Smooth muscle cell (in vitro differentiated cells): ENCODE data around the gene ZNF564. TPM values are rescaled to one million over a fixed set of nuclear protein-coding genes. Genes with fewer than 3 reads are reported as not detected.

Experiments used
- DNase-seq: peaks from one replicate; lab custom pipeline; 2025; ENCODE audit not compliant: unreplicated experiment; lab: John Stamatoyannopoulos, UW
- H2AFZ ChIP-seq: fragments of 200-600 bp; sonication (generic); 2 replicates; pipeline ENCODE4 v1.6.0; 2016; ENCODE audit warnings: antibody characterized with exemption, low read depth, mild to moderate bottlenecking
- H3F3A ChIP-seq: fragments of 200-600 bp; sonication (generic); 2 replicates; pipeline ENCODE4 v1.6.0; 2017; ENCODE audit warnings: antibody characterized with exemption, low read depth
- H3K27ac ChIP-seq: fragments of 200-600 bp; sonication (generic); 2 replicates; pipeline ENCODE4 v1.5.1; 2016; ENCODE audit warnings: low read depth, mild to moderate bottlenecking
- H3K27me3 ChIP-seq: fragments of 200-600 bp; sonication (generic); 2 replicates; pipeline ENCODE4 v1.6.1; 2016; ENCODE audit warnings: low read depth, mild to moderate bottlenecking
- H3K36me3 ChIP-seq: fragments of 200-600 bp; sonication (generic); 2 replicates; pipeline ENCODE4 v1.5.1; 2016; ENCODE audit warnings: low read depth
- H3K4me1 ChIP-seq: fragments of 200-600 bp; sonication (generic); 2 replicates; pipeline ENCODE4 v1.5.1; 2016; ENCODE audit warnings: low read depth
- H3K4me2 ChIP-seq: fragments of 200-600 bp; sonication (generic); 2 replicates; pipeline ENCODE4 v1.6.0; 2016; ENCODE audit warnings: mild to moderate bottlenecking
- H3K4me3 ChIP-seq: fragments of 200-600 bp; sonication (generic); 2 replicates; pipeline ENCODE4 v1.5.1; 2016; ENCODE audit warnings: mild to moderate bottlenecking
- H3K79me2 ChIP-seq: fragments of 200-600 bp; sonication (generic); 2 replicates; pipeline ENCODE4 v1.6.0; 2016; ENCODE audit warnings: low read depth, mild to moderate bottlenecking
- H3K9ac ChIP-seq: fragments of 200-600 bp; sonication (generic); 2 replicates; pipeline ENCODE4 v1.6.0; 2016; ENCODE audit warnings: low read depth
- H3K9me3 ChIP-seq: fragments of 200-600 bp; sonication (generic); replicated peaks from 2 replicates; pipeline ENCODE4 v1.5.1; 2016; ENCODE audit warnings: low read depth
- H4K20me1 ChIP-seq: fragments of 200-600 bp; sonication (generic); 2 replicates; pipeline ENCODE4 v1.6.0; 2016; ENCODE audit warnings: low read depth
- WGBS: methylation state at CpG from one replicate; pipeline ENCODE4 v1.1.7; 2016; ENCODE audit warnings: low lambda C conversion rate; 5-methylcytosine and 5-hydroxymethylcytosine counted together
- polyA plus RNA-seq: library from polyadenylated mRNA; unstranded; fragments of >200 nt; fragmentation: Nextera tagmentation; extraction: Ambion mirVana; gene quantifications from 2 replicates; pipeline ENCODE4 v1.2.1, GENCODE V29; 2016
- small RNA-seq: library from RNA; depleted of rRNA; stranded (forward); fragments of <200 nt; gene quantifications from one replicate; pipeline ENCODE3, GENCODE V24; 2014
- total RNA-seq: library from RNA; depleted of rRNA; stranded (reverse); fragments of >200 nt; gene quantifications from 2 replicates; pipeline ENCODE4 v1.2.3, GENCODE V29; 2014
- TF ChIP-seq, protein P1 (sequence below): fragments of 200-600 bp; sonication (generic); IDR thresholded peaks from 2 replicates; pipeline ENCODE4 v1.5.1; 2017; ENCODE audit warnings: borderline replicate concordance, mild to moderate bottlenecking, antibody characterized with exemption; ENCODE audit not compliant: insufficient read depth, poor library complexity, severe bottlenecking

ZNF564 gene
- total and polyA plus RNA-seq, 2 experiments from 2014 or later, result 3.6 to 6.9 TPM

DNA sequence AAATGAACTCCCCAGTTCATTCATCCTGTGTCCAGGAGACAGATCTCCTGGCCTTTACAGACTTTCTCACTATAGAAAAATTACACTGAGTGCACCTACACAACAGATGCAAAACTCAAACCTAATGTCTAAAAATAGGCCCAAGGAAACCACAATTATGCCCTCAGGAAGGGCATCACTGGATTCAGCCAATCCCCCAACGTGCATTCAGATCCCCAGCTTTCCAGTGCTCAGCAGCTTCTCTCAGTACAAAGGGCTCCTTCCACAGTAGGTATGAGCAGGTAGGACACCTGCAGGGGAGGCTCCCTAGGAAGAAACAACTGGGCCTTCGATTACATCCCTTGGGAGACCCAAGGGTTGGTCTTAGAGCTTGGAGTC lies 68.8 kb downstream of the ZNF564 start:
- H3F3A ChIP-seq, result no peaks in the 10 kb centered on the region
- H3K27me3 ChIP-seq, result no peaks in the 10 kb centered on the region
- H3K4me1 ChIP-seq, result peaks cover 16% of the 10 kb centered on the region
- H3K4me2 ChIP-seq, result no peak overlapping the region
- TF ChIP-seq, protein P1, sequence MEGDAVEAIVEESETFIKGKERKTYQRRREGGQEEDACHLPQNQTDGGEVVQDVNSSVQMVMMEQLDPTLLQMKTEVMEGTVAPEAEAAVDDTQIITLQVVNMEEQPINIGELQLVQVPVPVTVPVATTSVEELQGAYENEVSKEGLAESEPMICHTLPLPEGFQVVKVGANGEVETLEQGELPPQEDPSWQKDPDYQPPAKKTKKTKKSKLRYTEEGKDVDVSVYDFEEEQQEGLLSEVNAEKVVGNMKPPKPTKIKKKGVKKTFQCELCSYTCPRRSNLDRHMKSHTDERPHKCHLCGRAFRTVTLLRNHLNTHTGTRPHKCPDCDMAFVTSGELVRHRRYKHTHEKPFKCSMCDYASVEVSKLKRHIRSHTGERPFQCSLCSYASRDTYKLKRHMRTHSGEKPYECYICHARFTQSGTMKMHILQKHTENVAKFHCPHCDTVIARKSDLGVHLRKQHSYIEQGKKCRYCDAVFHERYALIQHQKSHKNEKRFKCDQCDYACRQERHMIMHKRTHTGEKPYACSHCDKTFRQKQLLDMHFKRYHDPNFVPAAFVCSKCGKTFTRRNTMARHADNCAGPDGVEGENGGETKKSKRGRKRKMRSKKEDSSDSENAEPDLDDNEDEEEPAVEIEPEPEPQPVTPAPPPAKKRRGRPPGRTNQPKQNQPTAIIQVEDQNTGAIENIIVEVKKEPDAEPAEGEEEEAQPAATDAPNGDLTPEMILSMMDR, result no peak
- no peak overlapping the region for H3K9ac ChIP-seq
- H3K4me3 ChIP-seq, result no peak overlapping the region
- no peak overlapping the region for H2AFZ ChIP-seq
- WGBS, result 74% methylated on average over 2 of the region's 2 CpGs
- no peak for DNase-seq
- no peaks in the 10 kb centered on the region for H3K36me3 ChIP-seq
- no peak overlapping the region for H3K27ac ChIP-seq
- H3K9me3 ChIP-seq, result no peaks in the 10 kb centered on the region
- peaks cover 62% of the 10 kb centered on the region for H3K79me2 ChIP-seq
- peaks cover 28% of the 10 kb centered on the region for H4K20me1 ChIP-seq

DNA sequence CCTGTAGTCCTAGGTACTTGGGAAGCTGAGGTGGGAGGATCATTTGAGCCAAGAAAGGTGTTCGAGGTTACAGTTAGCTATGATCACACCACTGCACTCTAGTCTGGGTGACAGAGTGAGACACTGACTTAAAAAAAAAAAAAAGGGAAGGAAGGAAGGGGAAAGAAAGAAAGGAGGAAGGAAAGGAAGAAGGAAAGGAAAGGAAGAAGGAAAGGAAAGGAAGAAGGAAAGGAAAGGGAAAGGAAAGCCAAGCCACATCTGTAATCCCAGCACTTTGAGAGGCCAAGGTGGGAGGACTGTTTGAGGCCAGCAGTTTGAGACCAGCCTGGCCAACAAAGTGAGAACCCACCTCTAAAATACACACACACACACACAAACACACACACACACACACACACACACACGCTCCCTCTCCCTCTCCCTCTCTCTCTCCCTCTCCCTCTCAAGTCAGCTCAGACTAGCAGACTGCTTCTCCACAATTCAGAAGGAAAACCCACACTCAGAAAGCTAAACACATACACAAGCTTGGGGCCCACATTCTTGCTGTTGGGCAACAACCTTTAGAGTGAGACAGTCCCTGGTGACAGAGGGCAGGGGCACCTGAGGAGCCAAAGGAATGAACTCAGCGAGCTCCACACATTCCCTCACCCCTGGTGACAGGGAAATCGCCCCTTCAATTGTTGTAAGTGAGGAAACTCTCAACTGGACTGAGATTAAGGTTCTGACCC lies 69.3 kb downstream of the ZNF564 start:
- no peaks in the 10 kb centered on the region for H3K9me3 ChIP-seq
- H3K27ac ChIP-seq, result no peak overlapping the region
- H3K4me1 ChIP-seq, result peaks cover 16% of the 10 kb centered on the region
- H3K4me3 ChIP-seq, result no peak overlapping the region
- no peak overlapping the region for H3K9ac ChIP-seq
- TF ChIP-seq, protein P1, result no peak
- H3K27me3 ChIP-seq, result no peaks in the 10 kb centered on the region
- peaks cover 28% of the 10 kb centered on the region for H4K20me1 ChIP-seq
- H3K4me2 ChIP-seq, result no peak overlapping the region
- WGBS, result 97% methylated on average over 4 of the region's 4 CpGs
- no peaks in the 10 kb centered on the region for H3F3A ChIP-seq
- no peak for DNase-seq
- no peak overlapping the region for H2AFZ ChIP-seq
- H3K79me2 ChIP-seq, result peaks cover 66% of the 10 kb centered on the region
- no peaks in the 10 kb centered on the region for H3K36me3 ChIP-seq

DNA sequence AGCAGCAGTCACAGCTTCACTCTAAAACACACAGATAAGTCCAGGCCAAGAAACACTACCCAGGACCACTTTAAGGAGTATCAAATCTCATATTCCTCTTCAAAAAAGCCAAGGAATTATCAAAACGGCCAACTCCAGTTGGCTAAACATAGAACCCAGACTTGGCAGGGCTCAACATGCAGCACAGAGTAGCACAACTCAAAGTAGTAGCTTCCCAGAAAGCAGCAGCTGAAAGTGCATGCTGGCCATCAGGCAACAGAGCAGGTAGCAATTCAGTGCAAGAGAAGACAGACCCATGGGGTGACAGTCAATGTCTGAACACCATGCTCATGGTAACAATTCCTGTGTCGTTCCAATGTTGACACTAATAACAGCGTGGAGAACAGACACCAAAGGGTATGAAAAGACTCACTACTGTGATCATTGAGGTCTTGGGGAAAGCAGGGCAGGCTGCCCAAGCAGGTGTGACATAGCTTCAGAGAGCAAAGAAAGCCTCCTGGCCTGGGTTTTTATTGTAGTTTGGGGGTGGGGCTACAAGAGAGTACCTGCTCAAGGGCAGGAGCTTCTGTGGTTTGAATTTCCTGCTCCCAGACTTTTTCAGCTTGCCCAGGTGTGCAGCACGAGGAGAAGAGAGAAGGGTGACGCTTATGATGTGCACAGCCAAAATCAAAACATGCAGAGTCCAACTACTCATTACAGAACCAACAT lies 72.9 kb downstream of the ZNF564 start:
- H4K20me1 ChIP-seq, result peaks cover 23% of the 10 kb centered on the region
- H3K9me3 ChIP-seq, result peaks cover 4% of the 10 kb centered on the region
- H3K79me2 ChIP-seq, result peaks cover 88% of the 10 kb centered on the region
- no peak overlapping the region for H3K4me3 ChIP-seq
- H3K27ac ChIP-seq, result no peak overlapping the region
- H3K9ac ChIP-seq, result no peak overlapping the region
- H3K4me2 ChIP-seq, result no peak overlapping the region
- TF ChIP-seq, protein P1, result no peak
- no peaks in the 10 kb centered on the region for H3K36me3 ChIP-seq
- no peak for DNase-seq
- no peak overlapping the region for H2AFZ ChIP-seq
- H3F3A ChIP-seq, result no peaks in the 10 kb centered on the region
- H3K27me3 ChIP-seq, result no peaks in the 10 kb centered on the region
- WGBS, result 69% methylated on average over 5 of the region's 5 CpGs
- peaks cover 2% of the 10 kb centered on the region for H3K4me1 ChIP-seq

Small RNAs within 50 kb of the gene (small RNA-seq; reads per million reads assigned to genes)
- not detected for gene MTCO1P27
- 0.11 reads per million for gene PPIAP20

Other genes starting within 250 kb of the ZNF564 start
- gene ZNF563, start 217.8 kb downstream of the ZNF564 start, total RNA-seq, result 2.2 and 6.7 TPM in 2 replicates
- 1.1 and 2.9 TPM in 2 replicates for gene ZNF563, start 217.8 kb downstream of the ZNF564 start, polyA plus RNA-seq
- gene ZNF442, start 185.8 kb downstream of the ZNF564 start, total RNA-seq, result 0.40 and 12.9 TPM in 2 replicates
- gene ZNF442, start 185.8 kb downstream of the ZNF564 start, polyA plus RNA-seq, result 0.06 and 0.54 TPM in 2 replicates
- gene ZNF799, start 150.2 kb downstream of the ZNF564 start, total RNA-seq, result 3.6 and 5.9 TPM in 2 replicates
- gene ZNF799, start 150.2 kb downstream of the ZNF564 start, polyA plus RNA-seq, result 0.93 and 1.8 TPM in 2 replicates
- gene ZNF443, start 110.5 kb downstream of the ZNF564 start, total RNA-seq, result 2.4 and 4.1 TPM in 2 replicates
- 0.73 and 3.7 TPM in 2 replicates for gene ZNF443, start 110.5 kb downstream of the ZNF564 start, polyA plus RNA-seq
- gene ZNF709, start 66.7 kb downstream of the ZNF564 start, total RNA-seq, result 1.2 and 4.0 TPM in 2 replicates
- 0.29 and 1.4 TPM in 2 replicates for gene ZNF709, start 66.7 kb downstream of the ZNF564 start, polyA plus RNA-seq
- gene ZNF490, start 59.3 kb upstream of the ZNF564 start, total RNA-seq, result 3.8 and 7.1 TPM in 2 replicates
- gene ZNF490, start 59.3 kb upstream of the ZNF564 start, polyA plus RNA-seq, result 1.1 and 1.4 TPM in 2 replicates
- 17.4 and 25.9 TPM in 2 replicates for gene ZNF791, start 59.4 kb upstream of the ZNF564 start, total RNA-seq
- 15.3 and 20.6 TPM in 2 replicates for gene ZNF791, start 59.4 kb upstream of the ZNF564 start, polyA plus RNA-seq
- 69.2 and 77.9 TPM in 2 replicates for gene MAN2B1, start 115.3 kb upstream of the ZNF564 start, total RNA-seq
- gene MAN2B1, start 115.3 kb upstream of the ZNF564 start, polyA plus RNA-seq, result 46.1 and 51.0 TPM in 2 replicates
- 4.8 and 12.4 TPM in 2 replicates for gene WDR83, start 115.3 kb upstream of the ZNF564 start, total RNA-seq
- 21.6 TPM in 2 replicates for gene WDR83, start 115.3 kb upstream of the ZNF564 start, polyA plus RNA-seq
- 44.0 and 67.6 TPM in 2 replicates for gene DHPS, start 130.4 kb upstream of the ZNF564 start, total RNA-seq
- gene DHPS, start 130.4 kb upstream of the ZNF564 start, polyA plus RNA-seq, result 43.9 and 57.3 TPM in 2 replicates
- gene GNG14, start 136.5 kb upstream of the ZNF564 start, total RNA-seq, result not detected in 2 replicates
- 2.0 TPM in 1 of 2 replicates, not detected in the other for gene GNG14, start 136.5 kb upstream of the ZNF564 start, polyA plus RNA-seq
- gene FBXW9, start 145.1 kb upstream of the ZNF564 start, total RNA-seq, result 9.1 and 9.5 TPM in 2 replicates
- 16.7 and 17.3 TPM in 2 replicates for gene FBXW9, start 145.1 kb upstream of the ZNF564 start, polyA plus RNA-seq
- gene TNPO2, start 172.4 kb upstream of the ZNF564 start, total RNA-seq, result 43.0 and 45.4 TPM in 2 replicates
- 8.7 and 10.7 TPM in 2 replicates for gene TNPO2, start 172.4 kb upstream of the ZNF564 start, polyA plus RNA-seq
- gene TRIR, start 183.2 kb upstream of the ZNF564 start, total RNA-seq, result 156 and 171 TPM in 2 replicates
- 191 and 212 TPM in 2 replicates for gene TRIR, start 183.2 kb upstream of the ZNF564 start, polyA plus RNA-seq
- gene GET3, start 186.0 kb upstream of the ZNF564 start, total RNA-seq, result 46.8 and 51.4 TPM in 2 replicates
- gene GET3, start 186.0 kb upstream of the ZNF564 start, polyA plus RNA-seq, result 99.6 and 106 TPM in 2 replicates
- gene BEST2, start 200.3 kb upstream of the ZNF564 start, total RNA-seq, result not detected in 2 replicates
- gene BEST2, start 200.3 kb upstream of the ZNF564 start, polyA plus RNA-seq, result 0.30 TPM in 1 of 2 replicates, not detected in the other
- gene HOOK2, start 224.1 kb upstream of the ZNF564 start, total RNA-seq, result 16.7 and 20.5 TPM in 2 replicates
- 14.6 and 48.3 TPM in 2 replicates for gene HOOK2, start 224.1 kb upstream of the ZNF564 start, polyA plus RNA-seq
- gene JUNB, start 240.0 kb upstream of the ZNF564 start, total RNA-seq, result 687 and 756 TPM in 2 replicates
- gene JUNB, start 240.0 kb upstream of the ZNF564 start, polyA plus RNA-seq, result 1,281 and 1,575 TPM in 2 replicates